ENCODE measurements around the gene RBBP6. TPM values are rescaled to one million over a fixed set of nuclear protein-coding genes. Genes with fewer than 3 reads are reported as not detected.

RBBP6 gene
- total and polyA plus RNA-seq, 4 experiments from 2014 or later, result 26.4 to 102 (median 61.3) TPM

DNA sequence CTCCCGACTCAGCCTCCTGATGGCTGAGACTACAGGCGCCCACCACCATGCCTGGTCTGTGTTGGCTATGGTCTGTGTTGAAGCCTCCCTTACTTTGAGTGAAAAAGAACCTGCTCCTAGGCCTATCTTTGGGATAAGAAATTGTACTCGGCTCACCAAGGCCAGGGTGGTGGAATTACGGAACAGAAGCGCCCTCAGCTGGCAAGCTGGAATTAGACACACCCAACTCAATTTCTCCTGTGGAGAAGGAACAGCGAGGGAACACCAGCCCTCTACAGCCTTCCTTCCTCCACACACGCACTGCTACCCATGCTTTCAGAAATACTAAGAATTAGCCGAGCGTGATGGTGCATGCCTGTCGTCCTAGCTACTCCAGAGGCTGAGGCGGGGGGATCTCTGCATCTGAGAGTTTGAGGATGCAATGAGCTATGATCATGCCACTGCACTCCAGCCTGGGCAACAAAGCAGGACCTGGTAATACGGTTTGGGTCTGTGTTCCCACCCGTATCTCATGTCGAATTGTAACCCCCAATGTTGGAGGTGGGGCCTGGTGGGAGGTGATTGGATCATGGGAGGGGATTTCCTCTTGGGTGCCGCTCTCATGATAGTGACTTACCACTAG, 40.1 kb upstream of the RBBP6 start:
- CTCF ChIA-PET (ENCODE audit: partially characterized antibody), result no interaction called here

GRCh38 chr16:24504472-24505345, 34.7 kb upstream of the RBBP6 start:
- Mint-ChIP-seq H3K27ac (no peak overlapping the region), H3K4me1 (peaks cover 0 to 3% (median 0%) of the 10 kb centered on the region in 4 donors), H3K9me3 (no peaks in the 10 kb centered on the region), H3K36me3 (no peaks in the 10 kb centered on the region), H3K4me3 (no peak overlapping the region), H3K27me3 (peaks cover 9 to 10% of the 10 kb centered on the region in 2 donors)
- Histone ChIP-seq H3K36me3 (ENCODE audit: insufficient read depth, low read length) (no peaks in the 10 kb centered on the region), H3K4me3 (ENCODE audit: low read length in 2 of 2) (no peak overlapping the region), H3K9me3 (ENCODE audit: control insufficient read depth in 1 of 2, low read length in 2 of 2) (no peaks in the 10 kb centered on the region), H3K27ac (ENCODE audit: low read depth, low read length) (no peak overlapping the region), H3K4me1 (ENCODE audit: insufficient read depth, low read length) (no peaks in the 10 kb centered on the region), H3K27me3 (ENCODE audit: insufficient read depth, low read length) (peaks cover 4% of the 10 kb centered on the region)
- CTCF ChIA-PET (ENCODE audit: partially characterized antibody), result interaction anchor here (0.6 to 3.8 kb wide), 30 partner anchors 8 to 826 kb away, joined by 3 to 44 read pairs (median 4); no protein-coding TSS in a partner anchor
- peak in 4 of 5 donors; percentile 51 to 61 (median 55) for DNase-seq
- POLR2A ChIA-PET (ENCODE audit: partially characterized antibody), result no interaction called here
- intact Hi-C loops (cut with micrococcal nuclease), result loop anchor here (1.0 to 5.0 kb wide), 3 partner anchors 701 to 1322 kb away; partner anchors contain the start of genes PLK1 and SCNN1G

More for the DNA sequence above, 40.1 kb upstream of the RBBP6 start:
- H3K27ac Mint-ChIP-seq, result no peak overlapping the region
- POLR2A ChIA-PET (ENCODE audit: partially characterized antibody), result no interaction called here
- no peaks in the 10 kb centered on the region for H3K27me3 ChIP-seq (ENCODE audit: insufficient read depth, low read length)
- no peaks in the 10 kb centered on the region for H3K9me3 ChIP-seq (ENCODE audit: control insufficient read depth in 1 of 2, low read length in 2 of 2)
- DNase-seq, result no peak
- H3K4me1 Mint-ChIP-seq, result no peaks in the 10 kb centered on the region
- no peaks in the 10 kb centered on the region for H3K36me3 ChIP-seq (ENCODE audit: insufficient read depth, low read length)
- intact Hi-C loops (cut with micrococcal nuclease), result no loop called here
- H3K36me3 Mint-ChIP-seq, result peaks cover 0 to 3% of the 10 kb centered on the region in 2 donors
- no peak overlapping the region for H3K27ac ChIP-seq (ENCODE audit: low read depth, low read length)
- H3K9me3 Mint-ChIP-seq, result no peaks in the 10 kb centered on the region
- peaks cover 3 to 8% of the 10 kb centered on the region in 2 donors for H3K27me3 Mint-ChIP-seq
- no peaks in the 10 kb centered on the region for H3K4me1 ChIP-seq (ENCODE audit: insufficient read depth, low read length)
- no peak overlapping the region for H3K4me3 Mint-ChIP-seq
- H3K4me3 ChIP-seq (ENCODE audit: low read length in 2 of 2), result no peak overlapping the region

DNA sequence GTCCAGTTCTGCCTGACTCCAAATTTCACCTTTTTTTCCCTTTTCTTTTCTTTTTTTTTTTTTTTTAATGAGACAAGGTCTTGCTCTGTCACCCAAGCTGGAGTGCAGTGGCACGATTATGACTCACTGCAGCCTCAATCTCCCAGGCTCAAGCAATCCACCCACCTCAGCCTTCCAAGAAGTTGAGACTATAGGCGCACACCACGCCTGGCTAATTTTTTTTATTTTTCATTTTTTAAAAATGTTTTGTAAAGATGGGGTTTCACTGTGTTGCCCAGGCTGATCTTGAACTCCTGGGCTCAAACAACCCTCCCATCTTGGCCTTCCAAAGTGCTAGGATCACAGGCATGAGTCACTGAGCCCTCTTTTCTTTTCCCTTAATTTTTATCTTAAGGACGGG, 33.4 kb upstream of the RBBP6 start:
- DNase-seq, result no peak
- no peaks in the 10 kb centered on the region for H3K9me3 Mint-ChIP-seq
- no peaks in the 10 kb centered on the region for H3K36me3 Mint-ChIP-seq
- H3K27me3 ChIP-seq (ENCODE audit: insufficient read depth, low read length), result peaks cover 4% of the 10 kb centered on the region
- CTCF ChIA-PET (ENCODE audit: partially characterized antibody), result interaction anchor here (1.1 to 3.8 kb wide), 6 partner anchors 10 to 469 kb away, joined by 3 to 44 read pairs (median 14); no protein-coding TSS in a partner anchor
- H3K27me3 Mint-ChIP-seq, result peaks cover 7 to 9% of the 10 kb centered on the region in 2 donors
- peaks cover 0 to 3% (median 0%) of the 10 kb centered on the region in 4 donors for H3K4me1 Mint-ChIP-seq
- no peaks in the 10 kb centered on the region for H3K9me3 ChIP-seq (ENCODE audit: control insufficient read depth in 1 of 2, low read length in 2 of 2)
- H3K36me3 ChIP-seq (ENCODE audit: insufficient read depth, low read length), result no peaks in the 10 kb centered on the region
- no peak overlapping the region for H3K4me3 ChIP-seq (ENCODE audit: low read length in 2 of 2)
- no peaks in the 10 kb centered on the region for H3K4me1 ChIP-seq (ENCODE audit: insufficient read depth, low read length)
- POLR2A ChIA-PET (ENCODE audit: partially characterized antibody), result no interaction called here
- intact Hi-C loops (cut with micrococcal nuclease), result no loop called here
- no peak overlapping the region for H3K27ac ChIP-seq (ENCODE audit: low read depth, low read length)
- no peak overlapping the region for H3K4me3 Mint-ChIP-seq
- no peak overlapping the region for H3K27ac Mint-ChIP-seq

DNA sequence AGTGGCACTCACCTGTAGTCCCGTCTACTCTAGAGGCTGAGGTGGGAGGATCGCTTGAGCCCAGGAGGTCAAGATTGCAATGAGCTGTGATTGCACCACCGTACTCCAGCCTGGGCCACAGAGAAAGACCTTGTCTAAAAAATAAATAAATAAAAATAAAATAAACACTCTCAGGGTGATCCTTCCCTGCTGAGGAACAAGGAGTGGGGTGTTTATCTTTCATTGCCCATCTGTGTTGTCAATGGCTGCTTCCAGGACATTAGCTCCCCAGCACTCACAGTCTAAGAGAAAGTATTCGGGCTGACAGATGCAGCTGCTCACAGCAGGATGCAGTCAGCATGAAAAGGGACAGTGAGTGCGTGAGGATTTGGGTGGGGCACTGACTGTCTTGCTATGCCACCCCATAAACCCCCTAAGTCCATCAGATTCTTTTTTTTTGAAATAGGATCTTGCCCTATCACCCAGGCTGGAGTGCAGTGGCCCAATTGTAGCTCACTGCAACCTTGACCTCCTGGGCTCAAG, 31.3 kb upstream of the RBBP6 start:
- intact Hi-C loops (cut with micrococcal nuclease), result no loop called here
- H3K36me3 ChIP-seq (ENCODE audit: insufficient read depth, low read length), result no peaks in the 10 kb centered on the region
- H3K4me1 Mint-ChIP-seq, result peaks cover 0 to 3% (median 0%) of the 10 kb centered on the region in 4 donors
- no peak overlapping the region for H3K27ac Mint-ChIP-seq
- no peak for DNase-seq
- peaks cover 3 to 10% of the 10 kb centered on the region in 2 donors for H3K27me3 Mint-ChIP-seq
- H3K4me1 ChIP-seq (ENCODE audit: insufficient read depth, low read length), result no peaks in the 10 kb centered on the region
- H3K9me3 ChIP-seq (ENCODE audit: control insufficient read depth in 1 of 2, low read length in 2 of 2), result no peaks in the 10 kb centered on the region
- ChIA-PET CTCF (ENCODE audit: partially characterized antibody) (interaction anchor here (0.8 kb wide), 1 partner anchor 9 kb away, joined by 4 read pairs; no protein-coding TSS in a partner anchor), POLR2A (ENCODE audit: partially characterized antibody) (no interaction called here)
- no peaks in the 10 kb centered on the region for H3K36me3 Mint-ChIP-seq
- H3K27me3 ChIP-seq (ENCODE audit: insufficient read depth, low read length), result peaks cover 4% of the 10 kb centered on the region
- H3K4me3 ChIP-seq (ENCODE audit: low read length in 2 of 2), result no peak overlapping the region
- no peaks in the 10 kb centered on the region for H3K9me3 Mint-ChIP-seq
- H3K27ac ChIP-seq (ENCODE audit: low read depth, low read length), result no peak overlapping the region
- H3K4me3 Mint-ChIP-seq, result no peak overlapping the region

DNA sequence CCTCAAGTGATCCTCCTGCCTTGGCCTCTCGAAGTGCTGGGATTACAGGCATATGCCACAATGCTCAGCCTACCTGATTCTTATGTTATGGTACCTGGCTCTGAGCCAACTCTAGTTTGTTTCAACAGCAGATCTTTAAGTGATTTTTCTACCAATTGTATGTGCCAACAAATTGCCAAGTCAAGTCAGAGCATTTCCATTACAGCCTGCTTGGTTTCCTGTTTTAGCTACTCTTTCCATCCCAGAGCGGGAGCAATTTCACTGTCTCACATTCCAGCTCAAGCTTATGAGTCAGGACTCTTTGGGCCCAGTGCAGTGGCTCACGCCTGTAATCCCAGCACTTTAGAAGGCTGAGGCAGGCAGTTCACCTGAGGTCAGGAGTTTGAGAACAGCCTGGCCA, 30.8 kb upstream of the RBBP6 start:
- H3K4me3 Mint-ChIP-seq, result no peak overlapping the region
- no peak overlapping the region for H3K27ac Mint-ChIP-seq
- H3K36me3 ChIP-seq (ENCODE audit: insufficient read depth, low read length), result no peaks in the 10 kb centered on the region
- peaks cover 2 to 9% of the 10 kb centered on the region in 2 donors for H3K27me3 Mint-ChIP-seq
- H3K4me3 ChIP-seq (ENCODE audit: low read length in 2 of 2), result no peak overlapping the region
- ChIA-PET CTCF (ENCODE audit: partially characterized antibody) (no interaction called here), POLR2A (ENCODE audit: partially characterized antibody) (no interaction called here)
- peaks cover 0 to 3% (median 0%) of the 10 kb centered on the region in 4 donors for H3K4me1 Mint-ChIP-seq
- no peaks in the 10 kb centered on the region for H3K4me1 ChIP-seq (ENCODE audit: insufficient read depth, low read length)
- no peaks in the 10 kb centered on the region for H3K9me3 ChIP-seq (ENCODE audit: control insufficient read depth in 1 of 2, low read length in 2 of 2)
- H3K27ac ChIP-seq (ENCODE audit: low read depth, low read length), result no peak overlapping the region
- peaks cover 4% of the 10 kb centered on the region for H3K27me3 ChIP-seq (ENCODE audit: insufficient read depth, low read length)
- H3K9me3 Mint-ChIP-seq, result no peaks in the 10 kb centered on the region
- no peak for DNase-seq
- intact Hi-C loops (cut with micrococcal nuclease), result no loop called here
- H3K36me3 Mint-ChIP-seq, result no peaks in the 10 kb centered on the region

DNA sequence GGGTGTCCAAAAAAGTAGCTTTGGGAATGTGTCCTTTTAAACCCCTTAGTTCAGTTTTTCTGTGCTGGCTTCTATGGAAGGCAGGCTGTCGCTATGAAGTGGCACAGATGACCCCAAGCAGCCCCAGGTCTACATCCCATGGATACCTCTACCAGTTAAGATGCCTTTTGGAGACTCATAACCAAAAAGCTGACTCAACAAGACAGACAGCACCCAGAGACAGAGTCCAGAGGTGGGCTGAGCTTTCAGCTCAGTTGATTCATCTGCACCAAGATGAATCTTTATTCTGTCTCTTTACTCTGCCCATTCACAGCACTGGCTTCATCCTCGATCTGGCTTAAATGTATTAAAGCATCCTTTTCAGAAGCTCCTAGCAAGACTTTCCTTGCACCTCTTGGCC, 29.8 kb upstream of the RBBP6 start:
- no peaks in the 10 kb centered on the region for H3K9me3 Mint-ChIP-seq
- no peak overlapping the region for H3K4me3 Mint-ChIP-seq
- ChIA-PET CTCF (ENCODE audit: partially characterized antibody) (no interaction called here), POLR2A (ENCODE audit: partially characterized antibody) (no interaction called here)
- Histone ChIP-seq H3K4me1 (ENCODE audit: insufficient read depth, low read length) (no peaks in the 10 kb centered on the region), H3K27ac (ENCODE audit: low read depth, low read length) (no peak overlapping the region), H3K4me3 (ENCODE audit: low read length in 2 of 2) (no peak overlapping the region), H3K36me3 (ENCODE audit: insufficient read depth, low read length) (no peaks in the 10 kb centered on the region), H3K27me3 (ENCODE audit: insufficient read depth, low read length) (peaks cover 4% of the 10 kb centered on the region), H3K9me3 (ENCODE audit: control insufficient read depth in 1 of 2, low read length in 2 of 2) (no peaks in the 10 kb centered on the region)
- H3K27me3 Mint-ChIP-seq, result peaks cover 2 to 9% of the 10 kb centered on the region in 2 donors
- no peak for DNase-seq
- peaks cover 0 to 3% (median 0%) of the 10 kb centered on the region in 4 donors for H3K4me1 Mint-ChIP-seq
- intact Hi-C loops (cut with micrococcal nuclease), result no loop called here
- H3K36me3 Mint-ChIP-seq, result no peaks in the 10 kb centered on the region
- no peak overlapping the region for H3K27ac Mint-ChIP-seq

DNA sequence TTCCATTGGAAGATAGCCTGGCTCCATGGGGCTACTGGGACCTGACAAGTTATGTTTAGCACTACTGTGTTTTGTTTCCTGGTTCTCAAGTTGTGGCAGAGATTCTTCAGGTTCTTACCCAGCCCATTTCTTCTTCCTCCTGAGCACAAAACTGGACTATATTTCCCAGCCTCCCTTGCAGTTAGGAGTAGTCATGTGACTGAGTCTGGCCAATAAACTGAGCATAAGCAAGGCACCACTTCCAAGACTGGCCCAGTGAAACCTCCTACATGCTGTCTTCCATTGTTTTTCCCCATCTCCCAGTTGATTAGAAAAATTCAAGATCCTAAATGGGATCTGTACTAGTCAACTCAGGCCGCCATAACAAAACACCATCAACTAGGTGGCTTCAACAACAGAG, 28.2 kb upstream of the RBBP6 start:
- Mint-ChIP-seq H3K27ac (no peak overlapping the region), H3K27me3 (peaks cover 4 to 5% of the 10 kb centered on the region in 2 donors), H3K4me1 (no peaks in the 10 kb centered on the region), H3K36me3 (no peaks in the 10 kb centered on the region), H3K9me3 (no peaks in the 10 kb centered on the region), H3K4me3 (no peak overlapping the region)
- ChIA-PET POLR2A (ENCODE audit: partially characterized antibody) (no interaction called here), CTCF (ENCODE audit: partially characterized antibody) (no interaction called here)
- Histone ChIP-seq H3K4me3 (ENCODE audit: low read length in 2 of 2) (no peak overlapping the region), H3K9me3 (ENCODE audit: control insufficient read depth in 1 of 2, low read length in 2 of 2) (no peaks in the 10 kb centered on the region), H3K4me1 (ENCODE audit: insufficient read depth, low read length) (no peaks in the 10 kb centered on the region), H3K27ac (ENCODE audit: low read depth, low read length) (no peak overlapping the region), H3K27me3 (ENCODE audit: insufficient read depth, low read length) (no peaks in the 10 kb centered on the region), H3K36me3 (ENCODE audit: insufficient read depth, low read length) (no peaks in the 10 kb centered on the region)
- no peak for DNase-seq
- intact Hi-C loops (cut with micrococcal nuclease), result loop anchor here (10.0 kb wide), 1 partner anchor 294 kb away; no protein-coding TSS in a partner anchor

Measured in CD4-positive, alpha-beta memory T cell (primary cell).